Measurements from ENCODE around the gene GHRHR. TPM values are rescaled to one million over a fixed set of nuclear protein-coding genes. Genes with fewer than 3 reads are reported as not detected.

Gene GHRHR
- total RNA-seq (ENCODE audit: unreplicated experiment) = 7.5 TPM
- long read RNA-seq = 0 reads

GRCh38 chr7:30963842-30964241 lies at the start of gene GHRHR:
Gene GHRHR, plus strand, starts transcription at chr7:30963953. Its CDS starts 116 bp downstream, at chr7:30964069.
- Mint-ChIP-seq H3K9me3 (ENCODE audit: unreplicated experiment) (no peaks in the 10 kb centered on the region), H3K36me3 (ENCODE audit: low read depth, unreplicated experiment) (no peaks in the 10 kb centered on the region), H3K27ac (ENCODE audit: unreplicated experiment) (no peak within 1 kb of the TSS), H3K27me3 (ENCODE audit: unreplicated experiment) (peaks cover 9% of the 10 kb centered on the region), H3K4me1 (ENCODE audit: unreplicated experiment) (peaks cover 9% of the 10 kb centered on the region), H3K4me3 (ENCODE audit: unreplicated experiment) (no peak within 1 kb of the TSS)
- no peak for DNase-seq (ENCODE audit: low spot score)
- TF ChIP-seq CTCF (IDR thresholded peaks at IDR 0.05; ENCODE audit: unreplicated experiment) = no peak

- no peak overlapping the region for H3K27ac Mint-ChIP-seq (ENCODE audit: unreplicated experiment)
- no peaks in the 10 kb centered on the region for H3K9me3 Mint-ChIP-seq (ENCODE audit: unreplicated experiment)
- H3K4me1 Mint-ChIP-seq (ENCODE audit: unreplicated experiment) = peaks cover 21% of the 10 kb centered on the region
- no peak for DNase-seq (ENCODE audit: low spot score)
- H3K27me3 Mint-ChIP-seq (ENCODE audit: unreplicated experiment) = peaks cover 7% of the 10 kb centered on the region
- H3K4me3 Mint-ChIP-seq (ENCODE audit: unreplicated experiment) = no peak overlapping the region
- peaks cover 3% of the 10 kb centered on the region for H3K36me3 Mint-ChIP-seq (ENCODE audit: low read depth, unreplicated experiment)
- TF ChIP-seq CTCF (IDR thresholded peaks at IDR 0.05; ENCODE audit: unreplicated experiment) = no peak
These were observed 49.2 kb upstream of the GHRHR start for GRCh38 chr7:30914596-30914995.

- DNase-seq (ENCODE audit: low spot score) = no peak
- no peak overlapping the region for H3K4me3 Mint-ChIP-seq (ENCODE audit: unreplicated experiment)
- TF ChIP-seq CTCF (IDR thresholded peaks at IDR 0.05; ENCODE audit: unreplicated experiment) = no peak
- H3K36me3 Mint-ChIP-seq (ENCODE audit: low read depth, unreplicated experiment) = peaks cover 3% of the 10 kb centered on the region
- H3K27me3 Mint-ChIP-seq (ENCODE audit: unreplicated experiment) = peaks cover 9% of the 10 kb centered on the region
- no peak overlapping the region for H3K27ac Mint-ChIP-seq (ENCODE audit: unreplicated experiment)
- H3K4me1 Mint-ChIP-seq (ENCODE audit: unreplicated experiment) = peaks cover 22% of the 10 kb centered on the region
- H3K9me3 Mint-ChIP-seq (ENCODE audit: unreplicated experiment) = no peaks in the 10 kb centered on the region
These were observed 48.6 kb upstream of the GHRHR start for GRCh38 chr7:30915005-30915601.

- no peak for DNase-seq (ENCODE audit: low spot score)
- peaks cover under 1% of the 10 kb centered on the region for H3K36me3 Mint-ChIP-seq (ENCODE audit: low read depth, unreplicated experiment)
- peaks cover 10% of the 10 kb centered on the region for H3K27me3 Mint-ChIP-seq (ENCODE audit: unreplicated experiment)
- no peak for TF ChIP-seq CTCF (IDR thresholded peaks at IDR 0.05; ENCODE audit: unreplicated experiment)
- no peak overlapping the region for H3K4me3 Mint-ChIP-seq (ENCODE audit: unreplicated experiment)
- H3K4me1 Mint-ChIP-seq (ENCODE audit: unreplicated experiment) = peaks cover 23% of the 10 kb centered on the region
- H3K9me3 Mint-ChIP-seq (ENCODE audit: unreplicated experiment) = no peaks in the 10 kb centered on the region
- no peak overlapping the region for H3K27ac Mint-ChIP-seq (ENCODE audit: unreplicated experiment)
These were observed 48.0 kb upstream of the GHRHR start for GRCh38 chr7:30915751-30916150.

- no peak for DNase-seq (ENCODE audit: low spot score)
- Mint-ChIP-seq H3K36me3 (ENCODE audit: low read depth, unreplicated experiment) (no peaks in the 10 kb centered on the region), H3K27ac (ENCODE audit: unreplicated experiment) (no peak overlapping the region), H3K4me1 (ENCODE audit: unreplicated experiment) (peaks cover 20% of the 10 kb centered on the region), H3K4me3 (ENCODE audit: unreplicated experiment) (no peak overlapping the region), H3K9me3 (ENCODE audit: unreplicated experiment) (no peaks in the 10 kb centered on the region), H3K27me3 (ENCODE audit: unreplicated experiment) (peaks cover 10% of the 10 kb centered on the region)
- no peak for TF ChIP-seq CTCF (IDR thresholded peaks at IDR 0.05; ENCODE audit: unreplicated experiment)
These were observed 47.5 kb upstream of the GHRHR start for GRCh38 chr7:30916255-30916654.

Measured in endothelial cell (in vitro differentiated cells).